HepG2 (cell line): ENCODE measurements around the gene ARHGEF40. TPM values are rescaled to one million over a fixed set of nuclear protein-coding genes. Genes with fewer than 3 reads are reported as not detected.

ENCODE experiments used
- ARHGAP35 ChIP-seq: sonication (generic); formaldehyde crosslinking; IDR thresholded peaks from 2 replicates; pipeline ENCODE4 v1.9.0; 2022; ENCODE audit warnings: mild to moderate bottlenecking, inconsistent platforms, moderate library complexity, missing genetic modification reagents, borderline replicate concordance
- ATM ChIP-seq: fragments of 450-650 bp; IDR thresholded peaks from 2 replicates; pipeline ENCODE4 v1.7.1; 2017; ENCODE audit warnings: mild to moderate bottlenecking, borderline replicate concordance
- CAMTA2 ChIP-seq: sonication (generic); formaldehyde crosslinking; IDR thresholded peaks from 2 replicates; pipeline ENCODE4 v1.4.0; 2020; ENCODE audit warnings: mild to moderate bottlenecking, missing genetic modification reagents, borderline replicate concordance
- CBFB ChIP-seq: sonication (generic); formaldehyde crosslinking; IDR thresholded peaks from 2 replicates; pipeline ENCODE4 v1.4.0; 2020; ENCODE audit warnings: missing genetic modification reagents
- ELK4 ChIP-seq: sonication (generic); formaldehyde crosslinking; IDR thresholded peaks from 2 replicates; pipeline ENCODE4 v1.9.0; 2021; ENCODE audit warnings: missing genetic modification reagents, borderline replicate concordance
- FOXO1 ChIP-seq: sonication (generic); formaldehyde crosslinking; IDR thresholded peaks from 2 replicates; pipeline ENCODE4 v1.4.0; 2020; ENCODE audit warnings: missing genetic modification reagents
- GATA4 ChIP-seq: sonication (generic); IDR thresholded peaks from 2 replicates; pipeline ENCODE4 v1.6.1; 2016; ENCODE audit warnings: antibody characterized with exemption, low read depth, borderline replicate concordance
- GFI1 ChIP-seq: sonication (generic); formaldehyde crosslinking; IDR thresholded peaks from 2 replicates; pipeline ENCODE4 v1.5.0; 2020; ENCODE audit warnings: missing genetic modification reagents, mild to moderate bottlenecking, borderline replicate concordance
- GPN1 ChIP-seq: sonication (generic); formaldehyde crosslinking; IDR thresholded peaks from 2 replicates; pipeline ENCODE4 v1.5.1; 2020; ENCODE audit warnings: missing genetic modification reagents, borderline replicate concordance
- GZF1 ChIP-seq: sonication (generic); formaldehyde crosslinking; IDR thresholded peaks from 2 replicates; pipeline ENCODE4 v1.5.1; 2020; ENCODE audit warnings: mild to moderate bottlenecking, missing genetic modification reagents
- KAT8 ChIP-seq: IDR thresholded peaks from 2 replicates; pipeline ENCODE4 v1.6.1; 2016; ENCODE audit warnings: missing genetic modification reagents, missing compliant biosample characterization
- MAF1 ChIP-seq: sonication (generic); formaldehyde crosslinking; IDR thresholded peaks from 2 replicates; pipeline ENCODE4 v1.5.0; 2020; ENCODE audit warnings: missing genetic modification reagents, borderline replicate concordance
- MYNN ChIP-seq: sonication (generic); formaldehyde crosslinking; IDR thresholded peaks from 2 replicates; pipeline ENCODE4 v1.4.0; 2020; ENCODE audit warnings: mild to moderate bottlenecking, low read depth, missing genetic modification reagents
- PAXIP1 ChIP-seq: sonication (generic); formaldehyde crosslinking; conservative IDR thresholded peaks from 2 replicates; pipeline ENCODE4 v1.4.0; 2020; ENCODE audit warnings: mild to moderate bottlenecking, missing genetic modification reagents, moderate library complexity
- PHF8 ChIP-seq: sonication (generic); formaldehyde crosslinking; IDR thresholded peaks from 2 replicates; pipeline ENCODE4 v1.5.0; 2020; ENCODE audit warnings: missing genetic modification reagents
- REL ChIP-seq: sonication (generic); formaldehyde crosslinking; conservative IDR thresholded peaks from 2 replicates; pipeline ENCODE4 v1.8.0; 2022; ENCODE audit warnings: mild to moderate bottlenecking, missing genetic modification reagents, moderate library complexity
- REXO4 ChIP-seq: sonication (generic); formaldehyde crosslinking; IDR thresholded peaks from 2 replicates; pipeline ENCODE4 v1.8.0; 2022; ENCODE audit warnings: missing genetic modification reagents, mild to moderate bottlenecking, borderline replicate concordance
- SAFB2 ChIP-seq: sonication (generic); formaldehyde crosslinking; IDR thresholded peaks from 2 replicates; pipeline ENCODE4 v1.5.1; 2020; ENCODE audit warnings: missing genetic modification reagents, low read depth, mild to moderate bottlenecking, borderline replicate concordance
- SAP130 ChIP-seq: IDR thresholded peaks from 2 replicates; pipeline ENCODE4 v1.6.1; 2016; ENCODE audit warnings: low read depth
- SIN3A ChIP-seq: IDR thresholded peaks from 2 replicates; pipeline ENCODE4 v1.6.1; 2011; ENCODE audit warnings: low read depth, mild to moderate bottlenecking, control low read depth, low read length, borderline replicate concordance
- SMARCE1 ChIP-seq: fragments of 450-650 bp; IDR thresholded peaks from 2 replicates; pipeline ENCODE4 v1.6.1; 2017; ENCODE audit warnings: borderline replicate concordance
- TBX2 ChIP-seq: sonication (generic); formaldehyde crosslinking; IDR thresholded peaks from 2 replicates; pipeline ENCODE4 v1.5.0; 2020; ENCODE audit warnings: missing genetic modification reagents, mild to moderate bottlenecking, borderline replicate concordance
- ZBTB3 ChIP-seq: sonication (generic); formaldehyde crosslinking; IDR thresholded peaks from 2 replicates; pipeline ENCODE4 v1.4.0; 2020; ENCODE audit warnings: low read depth, mild to moderate bottlenecking, moderate library complexity, missing genetic modification reagents, borderline replicate concordance
- ZNF124 ChIP-seq: sonication (generic); formaldehyde crosslinking; IDR thresholded peaks from 2 replicates; pipeline ENCODE4 v1.4.0; 2020; ENCODE audit warnings: missing genetic modification reagents
- ZNF253 ChIP-seq: sonication (generic); formaldehyde crosslinking; IDR thresholded peaks from 2 replicates; pipeline ENCODE4 v1.8.0; 2022; ENCODE audit warnings: mild to moderate bottlenecking, missing genetic modification reagents, borderline replicate concordance
- ZNF644 ChIP-seq: IDR thresholded peaks from 2 replicates; pipeline ENCODE4 v1.6.1; 2016; ENCODE audit warnings: low read depth
- ZNF768 ChIP-seq: sonication (generic); formaldehyde crosslinking; IDR thresholded peaks from 2 replicates; pipeline ENCODE4 v1.4.0; 2020; ENCODE audit warnings: missing genetic modification reagents
- polyA plus RNA-seq, 8 experiments: library from polyadenylated mRNA; depleted of rRNA in 3 of 8; stranded (reverse) in 7 of 8; unstranded in 1 of 8; fragments of >200 nt; fragmentation: Illumina TruSeq in 4 of 8; extraction: Trizol in 4 of 8; gene quantifications; 2 replicates each; pipeline versions ENCODE4 v1.2.1 to v1.2.3, GENCODE V29; 2011 to 2016; ENCODE audit warnings: low read depth in 4 of 8, missing spikeins in 1 of 8, mixed read lengths in 1 of 8; ENCODE audit not compliant: insufficient read depth in 1 of 8
- total RNA-seq, 5 experiments: library from RNA; depleted of rRNA; stranded (reverse); fragments of >200 nt; fragmentation: Illumina TruSeq; extraction: Trizol; gene quantifications; 2 replicates each; pipeline ENCODE4 v1.2.3, GENCODE V29; 2016; ENCODE audit warnings: low read depth in 1 of 5

ARHGEF40 gene
- total and polyA plus RNA-seq, 2 of the 13 experiments (the other 11 are each of a cell fraction or from before 2014, with no cell fraction given): 28.1 to 78.1 TPM

GRCh38 chr14:21024585-21025370 is 45.3 kb upstream of the ARHGEF40 start, which contains the start of gene NDRG2 (continued):
- TF ChIP-seq CAMTA2: peak; percentile 20; the same call in 1 of the 2 replicates
- TF ChIP-seq ZNF124 (CRISPR knock-in tag): 0 out of 2 replicates have a peak, but pooled peaks have one; percentile 32
- no peak for TF ChIP-seq ATM
- peak; percentile 62 for TF ChIP-seq KAT8
- TF ChIP-seq GZF1 (CRISPR knock-in tag): no peak
- TF ChIP-seq REXO4 (CRISPR knock-in tag): no peak; the same call in 1 of the 2 replicates
- TF ChIP-seq PHF8: peak; percentile 82
- TF ChIP-seq PAXIP1: peak; percentile 54; the same call in 1 of the 2 replicates
- no peak for TF ChIP-seq SMARCE1
- no peak for TF ChIP-seq REL
- no peak for TF ChIP-seq MYNN (CRISPR knock-in tag)
- peak; percentile 85; the same call in 1 of the 2 replicates for TF ChIP-seq ARHGAP35 (CRISPR knock-in tag)
- peak; percentile 88 for TF ChIP-seq GFI1
- TF ChIP-seq ZNF644 (CRISPR knock-in tag): no peak
- peak; percentile 60; the same call in 1 of the 2 replicates for TF ChIP-seq FOXO1
- peak; percentile 93 for TF ChIP-seq SAFB2
- no peak; the same call in 1 of the 2 replicates for TF ChIP-seq MAF1
- peak; percentile 69 for TF ChIP-seq TBX2 (CRISPR knock-in tag)
- no peak for TF ChIP-seq GATA4
- TF ChIP-seq ELK4 (CRISPR knock-in tag): no peak
- 0 out of 2 replicates have a peak, but pooled peaks have one; percentile 79 for TF ChIP-seq CBFB (CRISPR knock-in tag)
- peak; percentile 58; the same call in 1 of the 2 replicates for TF ChIP-seq SIN3A
- TF ChIP-seq GPN1 (CRISPR knock-in tag): 0 out of 2 replicates have a peak, but pooled peaks have one; percentile 52
- TF ChIP-seq SAP130: peak; percentile 78
- 0 out of 2 replicates have a peak, but pooled peaks have one; percentile 59 for TF ChIP-seq ZNF253 (CRISPR knock-in tag)
- peak; percentile 78; the same call in 1 of the 2 replicates for TF ChIP-seq ZNF768 (CRISPR knock-in tag)
- no peak for TF ChIP-seq ZBTB3 (CRISPR knock-in tag)
